Mucosa of gallbladder (tissue), 1 donor: ENCODE data around the gene LMO7. TPM values are rescaled to one million over a fixed set of nuclear protein-coding genes. Genes with fewer than 3 reads are reported as not detected.

Experiments used
- DNase-seq: peaks from one replicate; pipeline ENCODE4 v3.0.0-alpha.2; 2020; ENCODE audit warnings: low spot score
- total RNA-seq: library from RNA; stranded (reverse); gene quantifications from one replicate; pipeline ENCODE4 v1.2.1, GENCODE V29; 2021
- donor health status: DM: no; HTN: no; CAD: no.

Gene LMO7
- total RNA-seq, 1 donor from 2014 or later, result 124 TPM

- no peak for DNase-seq
These were observed 164.4 kb downstream of the LMO7 start for GRCh38 chr13:75800545-75800944.

GRCh38 chr13:75801388-75801945 is 165.3 kb downstream of the LMO7 start:
- no peak for DNase-seq

- DNase-seq, result no peak
These were observed 166.0 kb downstream of the LMO7 start for GRCh38 chr13:75802161-75802560.

DNA sequence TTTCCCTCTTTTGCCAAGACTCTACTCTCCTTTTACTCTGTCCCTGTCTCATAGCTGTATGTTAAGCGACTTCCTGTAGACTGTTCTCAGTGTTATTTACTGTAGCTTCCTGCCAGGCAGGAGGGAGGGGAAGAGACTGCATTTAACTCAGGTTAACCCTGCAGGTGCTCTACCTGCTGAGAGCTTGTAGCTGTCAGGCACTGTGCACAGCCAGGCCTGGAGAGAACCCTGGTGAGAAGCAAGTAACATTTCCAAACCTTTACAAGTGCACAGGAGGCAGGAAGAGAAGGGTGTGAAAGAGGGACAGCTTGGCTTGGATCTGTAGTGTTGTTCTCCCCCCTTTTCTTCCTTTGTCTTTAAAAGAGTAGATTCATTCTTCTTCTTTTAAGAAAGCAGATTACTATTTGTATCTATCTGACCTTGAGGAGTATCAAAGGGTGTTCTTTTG is 167.1 kb downstream of the LMO7 start:
- no peak for DNase-seq

DNA sequence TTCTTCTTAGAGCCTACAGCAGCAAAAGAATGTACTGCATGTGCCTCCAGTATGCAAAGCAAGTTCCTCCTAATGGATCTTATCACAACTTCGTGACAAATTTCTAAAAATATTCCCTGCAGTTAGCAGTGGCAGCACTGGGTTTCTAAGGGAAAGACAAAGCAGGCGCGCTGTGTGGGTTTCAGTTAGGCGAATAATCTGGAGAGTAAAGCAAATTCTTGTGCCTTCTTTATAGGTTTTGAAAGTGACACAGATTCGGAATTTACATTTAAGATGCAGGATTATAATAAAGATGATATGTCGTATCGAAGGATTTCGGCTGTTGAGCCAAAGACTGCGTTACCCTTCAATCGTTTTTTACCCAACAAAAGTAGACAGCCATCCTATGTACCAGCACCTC is 167.9 kb downstream of the LMO7 start:
- no peak for DNase-seq

GRCh38 chr13:75804605-75805004 is 168.5 kb downstream of the LMO7 start:
- DNase-seq, result no peak

DNA sequence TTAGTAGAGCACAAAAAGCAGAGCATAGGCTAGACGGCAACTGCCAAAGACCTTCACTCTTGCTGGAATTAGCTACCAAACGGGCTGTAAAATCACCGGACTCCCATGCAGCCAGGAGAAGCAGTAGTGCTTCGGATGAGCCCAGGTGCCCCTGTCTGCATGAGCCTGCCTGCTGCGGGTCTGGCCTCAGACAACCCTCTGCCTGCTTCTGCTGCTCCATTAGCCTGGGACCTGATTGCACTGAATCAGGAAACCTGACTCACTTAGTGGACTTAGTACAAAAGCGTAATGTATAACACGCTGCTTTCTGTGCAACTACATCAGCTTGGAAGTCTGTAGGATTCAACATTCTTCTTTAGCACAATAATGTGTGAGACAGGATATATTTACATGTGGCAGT is 170.0 kb downstream of the LMO7 start:
- DNase-seq, result no peak

GRCh38 chr13:75811361-75811760 is 175.2 kb downstream of the LMO7 start:
- no peak for DNase-seq

GRCh38 chr13:75811841-75812240 is 175.7 kb downstream of the LMO7 start:
- DNase-seq, result no peak

DNA sequence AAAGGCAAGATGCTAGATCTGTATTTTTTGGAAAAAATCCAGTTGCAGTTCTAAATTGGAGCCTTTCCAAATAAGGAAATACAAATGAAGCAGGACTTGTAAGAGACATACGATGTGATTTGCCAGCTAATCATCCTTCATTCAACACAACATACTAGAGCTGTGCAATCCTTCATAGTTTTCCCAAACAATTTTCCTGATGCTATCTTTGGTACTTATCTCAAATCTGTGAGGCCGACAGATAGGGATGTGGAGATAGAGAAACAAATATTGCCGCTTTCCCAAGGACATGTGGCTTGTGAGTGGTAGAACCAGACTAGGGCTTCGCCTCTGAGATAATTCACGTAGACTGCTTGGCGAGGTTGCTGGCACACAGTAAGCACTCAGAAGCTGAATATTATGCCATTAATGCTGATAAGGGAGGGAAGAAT is 176.6 kb downstream of the LMO7 start:
- DNase-seq, result no peak

DNA sequence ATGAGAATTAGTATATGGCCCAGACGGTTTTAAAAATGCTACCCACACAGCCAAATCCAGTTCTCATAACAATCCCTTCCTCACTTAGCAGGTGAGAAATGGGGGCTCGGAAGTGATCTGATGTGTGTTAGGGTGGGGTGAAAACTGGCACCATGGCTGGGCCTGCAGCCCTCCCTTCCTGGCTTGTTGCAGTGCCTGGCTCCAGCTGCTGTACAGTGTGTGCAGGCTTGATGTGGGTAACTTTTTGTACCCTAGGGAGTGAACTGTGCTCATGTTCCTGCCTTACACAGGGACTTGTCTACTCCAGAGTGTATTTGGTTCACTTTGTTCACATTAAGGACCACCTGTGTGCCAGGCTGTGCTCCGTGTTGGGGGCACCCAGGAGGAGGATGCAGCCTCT is 177.2 kb downstream of the LMO7 start:
- no peak for DNase-seq

- no peak for DNase-seq
These were observed 182.2 kb downstream of the LMO7 start for GRCh38 chr13:75818179-75818967.

- no peak for DNase-seq
These were observed 182.8 kb downstream of the LMO7 start for GRCh38 chr13:75818968-75819225.

DNA sequence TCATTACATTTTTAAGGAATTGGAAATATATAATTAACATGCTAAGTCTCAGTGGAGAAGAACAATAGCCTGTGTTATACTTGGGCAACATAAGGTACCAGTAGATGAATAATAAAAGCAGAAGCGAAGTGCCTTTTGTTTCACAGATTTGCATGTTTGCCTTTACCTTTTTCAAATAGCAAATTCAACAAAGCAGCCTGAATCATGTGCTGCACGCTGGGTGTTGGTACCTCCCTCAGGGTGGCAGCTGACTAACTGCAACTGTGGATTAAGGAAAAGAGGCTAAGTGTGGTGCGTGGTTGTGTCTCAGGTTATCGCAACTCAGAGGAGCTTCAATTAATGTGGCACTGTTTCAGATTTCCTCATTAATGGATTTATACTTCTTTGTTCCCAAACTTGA is 189.0 kb downstream of the LMO7 start:
- DNase-seq, result no peak

- DNase-seq, result no peak
These were observed 189.5 kb downstream of the LMO7 start for GRCh38 chr13:75825594-75825993.

DNA sequence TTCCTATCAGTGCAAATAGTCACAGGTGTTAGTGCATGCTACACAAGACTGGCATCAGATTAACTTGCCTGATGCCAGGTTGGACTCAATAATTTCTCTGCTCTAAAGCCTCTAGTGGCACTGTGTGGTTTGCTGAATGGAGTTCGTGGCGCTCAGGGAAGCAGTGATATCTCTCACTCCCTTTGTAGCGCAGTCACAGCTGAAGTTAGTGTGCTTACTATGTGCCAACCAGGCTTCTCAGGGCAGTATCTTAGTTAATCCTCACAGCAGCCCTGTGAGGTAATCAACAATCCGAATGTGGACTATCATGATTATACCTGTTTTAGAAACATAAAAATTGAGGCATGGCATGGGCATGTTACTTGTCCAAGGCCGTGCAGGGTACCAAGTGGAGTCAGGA is 190.3 kb downstream of the LMO7 start:
- no peak for DNase-seq

DNA sequence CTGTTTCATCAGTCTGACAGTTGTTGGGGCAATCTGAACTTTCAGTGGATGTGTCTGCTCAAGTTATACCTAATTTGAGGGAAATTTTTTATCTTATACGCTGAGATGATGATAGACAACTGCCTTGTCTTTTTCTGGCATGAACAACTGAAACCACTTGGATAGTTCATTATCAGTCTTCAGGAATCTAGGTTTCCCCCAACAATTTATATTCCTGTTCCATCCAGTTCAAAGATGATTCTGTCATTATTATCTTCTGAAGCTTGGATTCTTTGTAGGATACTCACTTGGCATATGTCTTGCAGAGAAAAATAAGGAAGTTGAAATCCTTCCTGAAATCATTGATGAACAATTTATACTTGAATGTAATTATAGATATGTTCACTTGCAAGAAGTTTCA is 193.7 kb downstream of the LMO7 start:
- DNase-seq, result no peak

- no peak for DNase-seq
These were observed 194.7 kb downstream of the LMO7 start for GRCh38 chr13:75830842-75831241.

DNA sequence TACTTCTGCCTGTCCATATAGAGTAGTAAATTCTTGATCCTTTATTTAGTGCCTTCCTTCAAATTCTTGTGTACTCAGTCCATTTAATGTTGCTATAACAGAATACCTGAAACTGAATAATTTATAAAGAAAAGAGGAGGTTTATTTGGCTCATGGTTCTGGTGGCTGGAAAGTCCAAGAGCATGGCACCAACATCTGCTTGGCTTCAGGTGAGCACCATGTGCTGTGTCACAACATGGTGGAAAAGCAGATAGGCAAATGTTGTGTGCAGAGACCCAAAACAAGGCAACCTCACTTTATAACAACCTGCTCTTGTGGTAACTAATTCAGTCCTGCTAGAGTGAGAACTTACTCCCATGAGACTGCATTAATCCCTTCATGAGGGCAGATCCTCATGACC is 195.3 kb downstream of the LMO7 start:
- no peak for DNase-seq

DNA sequence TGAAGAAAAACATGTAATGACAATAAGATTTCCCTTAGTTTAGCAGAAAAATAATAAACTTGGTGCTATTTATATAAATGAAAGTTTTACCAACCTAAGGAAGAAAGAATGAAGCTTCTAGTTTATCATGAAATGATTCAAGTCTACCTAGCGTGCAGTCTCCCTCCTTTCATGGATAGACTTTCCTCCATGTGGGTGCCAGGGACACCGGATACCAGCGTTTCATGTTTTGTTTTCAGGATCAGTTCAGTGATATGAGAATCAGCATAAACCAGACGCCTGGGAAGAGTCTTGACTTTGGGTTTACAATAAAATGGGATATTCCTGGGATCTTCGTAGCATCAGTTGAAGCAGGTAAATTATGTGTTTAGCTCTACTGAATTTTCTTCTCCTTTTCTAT is 196.7 kb downstream of the LMO7 start:
- DNase-seq, result no peak

DNA sequence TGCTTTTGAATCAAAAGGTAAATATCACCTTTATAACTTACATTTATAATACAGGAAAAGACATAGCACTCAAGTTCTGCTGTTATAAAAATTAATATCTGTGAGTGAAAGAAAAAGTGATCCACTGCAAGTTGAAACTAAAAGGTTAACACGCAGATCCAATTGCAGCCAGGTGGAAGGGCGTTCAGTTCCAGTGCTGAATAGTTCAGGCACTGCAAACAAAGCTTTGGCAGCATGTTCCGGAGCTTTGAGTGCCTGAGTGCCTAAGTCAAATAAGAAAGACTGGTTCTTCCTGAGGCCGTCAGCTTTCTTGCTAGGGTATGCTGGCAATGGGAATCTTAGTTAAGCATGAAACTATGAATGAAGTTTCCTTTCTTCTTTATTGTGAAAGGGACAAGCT is 200.3 kb downstream of the LMO7 start:
- DNase-seq, result peak; percentile 78

DNA sequence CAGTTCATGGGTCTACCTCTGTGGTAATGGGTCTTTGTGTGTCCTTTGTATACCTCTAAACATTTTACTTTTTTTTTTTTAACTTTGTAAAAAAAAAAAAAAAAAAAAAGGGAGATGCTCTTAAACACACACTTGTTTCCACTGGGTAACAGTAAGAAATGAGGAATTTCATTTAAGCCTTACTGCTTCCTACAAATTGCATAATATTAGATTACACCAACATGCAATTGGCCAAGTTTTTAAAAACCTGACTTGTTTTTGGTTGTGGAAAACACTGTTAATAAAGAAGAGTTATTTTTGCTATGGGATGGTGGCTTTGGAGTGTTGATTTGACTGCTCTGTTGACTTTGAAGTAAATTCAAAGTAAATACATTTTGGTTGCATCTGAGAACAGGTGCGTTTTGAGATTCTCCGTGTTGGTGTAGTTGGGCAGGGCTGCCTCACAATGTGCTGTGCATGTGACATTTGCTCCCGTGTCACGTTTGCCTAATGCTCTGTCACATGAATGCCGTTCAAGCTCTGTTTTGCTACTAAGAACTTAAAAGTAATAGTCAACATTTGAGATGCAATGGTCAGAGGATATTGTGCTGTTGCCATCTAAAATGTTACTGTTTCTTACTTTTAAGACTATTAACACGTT is 202.4 kb downstream of the LMO7 start:
- no peak for DNase-seq

GRCh38 chr13:75839406-75839805 is 203.3 kb downstream of the LMO7 start:
- DNase-seq, result no peak
